Pancreas (tissue), 10 donors: ENCODE measurements around the gene LAMC3. TPM values are rescaled to one million over a fixed set of nuclear protein-coding genes. Genes with fewer than 3 reads are reported as not detected.

Experiments
- ATAC-seq, 4 donors: fragments of 200-7000 bp; cut with Tn5 transposase; one replicate each; pipeline versions ENCODE4 v1.8.0 to v1.9.1; 2020; ENCODE audit warnings: mild to moderate bottlenecking in 4 of 4, moderate library complexity in 4 of 4
- DNase-seq, 6 donors: peaks; one replicate each; pipeline ENCODE4 v3.0.0-alpha.2; 2020
- FAIRE-seq: peaks from 2 replicates; lab custom pipeline; 2012; peaks lifted over from hg19 to GRCh38; lab: Jason Lieb, UNC
- H3K27ac ChIP-seq, 4 donors: fragments of 200-600 bp; sonication (generic); 1 replicate in 3 of 4; 2 replicates in 1 of 4; pipeline versions ENCODE4 v1.5.0 to v1.8.0; 2020
- H3K27me3 ChIP-seq, 4 donors: fragments of 200-600 bp; one replicate each; pipeline ENCODE4 v1.8.0; 2021
- H3K36me3 ChIP-seq, 3 donors: fragments of 200-600 bp; sonication (generic) in 1 of 3; one replicate each; pipeline versions ENCODE4 v1.5.0 to v1.8.0; 2020 to 2021
- H3K4me1 ChIP-seq, 3 donors: fragments of 200-600 bp; one replicate each; pipeline ENCODE4 v1.8.0; 2021
- H3K4me3 ChIP-seq, 4 donors: fragments of 200-600 bp; sonication (generic) in 2 of 4; one replicate each; pipeline versions ENCODE4 v1.5.0 to v1.8.0; 2020 to 2021
- H3K9me3 ChIP-seq, 4 donors: fragments of 200-600 bp; one replicate each; pipeline ENCODE4 v1.8.0; 2021
- CTCF ChIP-seq, 4 donors: fragments of 200-600 bp; sonication (generic) in 3 of 4; IDR thresholded peaks; one replicate each; pipeline versions ENCODE4 v1.5.0 to v1.8.0; 2021; ENCODE audit warnings: antibody characterized with exemption in 4 of 4
- WGBS, 2 donors: extraction: QIAGEN DNeasy Blood & Tissue Kit; methylation state at CpG; one replicate each; pipeline ENCODE4 v1.1.7; 2013; 5-methylcytosine and 5-hydroxymethylcytosine counted together
- intact Hi-C, 3 donors: fragments of 100-400 bp; cut with DNase I; formaldehyde crosslinking; loops; one replicate each; pipeline versions ENCODE4 v1.11.1 to v1.14.2; 2022
- polyA plus RNA-seq, 2 donors: library from polyadenylated mRNA; stranded (reverse); fragments of 200-250 nt; gene quantifications; one replicate each; pipeline ENCODE4 v1.2.3, GENCODE V29; 2013
- total RNA-seq, 6 donors: library from RNA; stranded (reverse); fragmentation: NEBNext Ultra II Directional in 4 of 6; extraction: Animal tissue kit (Norgen Biotek cat#: 25700) in 4 of 6; gene quantifications; one replicate each; pipeline versions ENCODE4 v1.2.1 to v1.2.4, GENCODE V29; 2021 to 2023
- donor health status: healthy with polysubstance abuse.
- donor health status: DM: no; HTN: no; CAD: no; lungs with moderate emphysema.
- donor health status: DM: no; HTN: no; CAD: no.
- donor health status: control.
- donor health status: control.
- donor health status: Bipolar disorder and iron deficiency.
- donor health status: DM: yes; HTN: yes; CAD: no.
- donor health status: DM: no; HTN: no; CAD: no.
- donor health status: DM: no; HTN: no; CAD: no.
- donor health status: DM: yes; HTN: yes; CAD: no.

The LAMC3 gene
- total and polyA plus RNA-seq, 8 donors: 1.1 to 8.9 (median 2.7) TPM

GRCh38 chr9:131082774-131083512 lies 74.0 kb downstream of the LAMC3 start:
- Histone ChIP-seq H3K27me3 (no peaks in the 10 kb centered on the region), H3K36me3 (no peaks in the 10 kb centered on the region), H3K4me1 (no peaks in the 10 kb centered on the region), H3K4me3 (no peak overlapping the region), H3K27ac (no peak overlapping the region), H3K9me3 (no peaks in the 10 kb centered on the region)
- WGBS, 2 donors: 54 to 60% methylated on average over 11 of the region's 11 CpGs
- no peak for TF ChIP-seq CTCF (IDR thresholded peaks at IDR 0.05)
- FAIRE-seq: no peak
- no peak for ATAC-seq
- no peak for DNase-seq
- intact Hi-C loops: no loop called here

GRCh38 chr9:131084661-131085369 lies 75.8 kb downstream of the LAMC3 start:
- TF ChIP-seq CTCF (IDR thresholded peaks at IDR 0.05): no peak
- Histone ChIP-seq H3K27me3 (no peaks in the 10 kb centered on the region), H3K27ac (no peak overlapping the region), H3K36me3 (no peaks in the 10 kb centered on the region), H3K4me3 (no peak overlapping the region), H3K4me1 (no peaks in the 10 kb centered on the region), H3K9me3 (no peaks in the 10 kb centered on the region)
- intact Hi-C loops: no loop called here
- ATAC-seq (no peak), FAIRE-seq (no peak), DNase-seq (no peak)
- 59 to 62% methylated on average over 8 of the region's 8 CpGs for WGBS, 2 donors

DNA sequence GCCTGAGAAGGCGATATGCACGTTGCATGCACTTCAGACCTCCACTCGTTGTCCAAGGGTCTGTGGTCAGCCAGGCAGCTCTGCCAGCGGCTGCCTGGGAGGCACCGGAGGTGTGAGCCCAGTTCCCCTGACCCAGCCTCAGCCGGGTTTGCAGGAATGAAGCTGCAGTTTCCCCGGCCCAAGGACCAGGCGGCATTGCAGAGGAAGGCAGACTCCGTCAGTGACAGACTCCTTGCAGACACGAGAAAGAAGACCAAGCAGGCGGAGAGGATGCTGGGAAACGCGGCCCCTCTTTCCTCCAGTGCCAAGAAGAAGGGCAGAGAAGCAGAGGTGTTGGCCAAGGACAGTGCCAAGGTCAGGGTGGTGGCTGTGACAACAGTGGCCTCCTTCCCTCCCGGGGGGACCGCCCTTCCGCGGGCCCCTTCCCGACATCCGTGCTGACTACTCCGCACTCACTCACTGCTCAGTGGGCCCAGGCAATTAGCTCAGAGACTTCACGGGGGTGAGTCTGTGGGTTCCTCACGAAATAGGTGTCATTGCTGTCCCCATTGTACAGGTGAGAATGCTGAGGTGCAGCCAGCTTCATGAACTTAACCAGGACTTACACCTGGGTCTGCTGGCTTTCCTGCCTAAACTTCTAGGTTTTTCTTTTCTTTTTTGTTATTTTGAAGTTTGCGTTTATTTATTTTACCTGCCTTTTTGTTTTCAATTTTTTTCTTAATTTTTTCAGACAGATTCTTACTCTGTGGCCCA lies 76.6 kb downstream of the LAMC3 start:
- H3K36me3 ChIP-seq: no peaks in the 10 kb centered on the region

DNA sequence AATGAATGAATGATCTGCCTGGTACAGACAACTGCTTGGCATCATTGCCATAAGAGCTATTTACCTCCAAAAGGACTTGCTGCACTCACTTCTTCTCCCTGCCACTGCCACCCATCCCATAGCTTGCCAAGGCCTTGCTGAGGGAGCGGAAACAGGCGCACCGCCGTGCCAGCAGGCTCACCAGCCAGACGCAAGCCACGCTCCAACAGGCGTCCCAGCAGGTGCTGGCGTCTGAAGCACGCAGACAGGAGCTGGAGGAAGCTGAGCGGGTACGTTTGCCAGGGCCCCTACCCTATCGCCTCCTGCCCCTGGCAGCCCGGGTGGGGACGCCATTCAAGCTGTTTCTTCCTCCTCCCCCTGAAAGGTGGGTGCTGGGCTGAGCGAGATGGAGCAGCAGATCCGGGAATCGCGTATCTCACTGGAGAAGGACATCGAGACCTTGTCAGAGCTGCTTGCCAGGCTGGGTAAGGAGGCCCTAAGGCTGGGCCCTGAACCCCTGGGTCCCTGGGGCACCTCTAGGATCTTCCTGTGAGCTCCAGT lies 78.5 kb downstream of the LAMC3 start:
- H3K9me3 ChIP-seq: no peaks in the 10 kb centered on the region
- H3K4me1 ChIP-seq: no peaks in the 10 kb centered on the region
- no peaks in the 10 kb centered on the region for H3K36me3 ChIP-seq
- no peak overlapping the region for H3K27ac ChIP-seq
- 84 to 85% methylated on average over 19 of the region's 19 CpGs for WGBS, 2 donors
- no peaks in the 10 kb centered on the region for H3K27me3 ChIP-seq
- FAIRE-seq: no peak
- no peak for ATAC-seq
- intact Hi-C loops: no loop called here
- no peak for TF ChIP-seq CTCF (IDR thresholded peaks at IDR 0.05)
- no peak overlapping the region for H3K4me3 ChIP-seq
- no peak for DNase-seq

More for the DNA sequence above, 76.6 kb downstream of the LAMC3 start:
- H3K27me3 ChIP-seq: no peaks in the 10 kb centered on the region
- no peak for TF ChIP-seq CTCF (IDR thresholded peaks at IDR 0.05)
- FAIRE-seq (no peak), ATAC-seq (no peak), DNase-seq (no peak)
- no peak overlapping the region for H3K4me3 ChIP-seq
- WGBS, 2 donors: 67 to 73% methylated on average over 23 of the region's 23 CpGs
- no peak overlapping the region for H3K27ac ChIP-seq
- H3K4me1 ChIP-seq: no peaks in the 10 kb centered on the region
- H3K9me3 ChIP-seq: no peaks in the 10 kb centered on the region
- intact Hi-C loops: no loop called here
